Liver (tissue), 9 donors: Measurements from ENCODE around the gene LPCAT1. TPM values are rescaled to one million over a fixed set of nuclear protein-coding genes. Genes with fewer than 3 reads are reported as not detected.

Source experiments
- DNase-seq: peaks from one replicate; pipeline ENCODE4 v3.0.0-alpha.2; 2017; ENCODE audit warnings: low spot score
- H3K27ac ChIP-seq, 2 donors: one replicate each; pipeline ENCODE4 v1.7.0; 2013; ENCODE audit warnings: inconsistent platforms in 2 of 2, low read length in 2 of 2, control low read depth in 1 of 2, low read depth in 1 of 2, mild to moderate bottlenecking in 1 of 2
- H3K27me3 ChIP-seq, 4 donors: one replicate each; pipeline versions ENCODE4 v1.6.1 to v1.7.0; 2013; ENCODE audit warnings: low read length in 3 of 4, inconsistent platforms in 1 of 4, mild to moderate bottlenecking in 1 of 4, moderate library complexity in 1 of 4; ENCODE audit not compliant: control insufficient read depth in 4 of 4, insufficient read depth in 4 of 4
- H3K36me3 ChIP-seq, 4 donors: one replicate each; pipeline versions ENCODE4 v1.6.1 to v1.7.0; 2013; ENCODE audit warnings: low read length in 3 of 4, mild to moderate bottlenecking in 3 of 4, low read depth in 1 of 4, moderate library complexity in 1 of 4; ENCODE audit not compliant: control insufficient read depth in 4 of 4, insufficient read depth in 3 of 4
- H3K4me1 ChIP-seq, 4 donors: one replicate each; pipeline versions ENCODE4 v1.6.1 to v1.7.0; 2013; ENCODE audit warnings: low read length in 3 of 4, mild to moderate bottlenecking in 3 of 4, moderate library complexity in 1 of 4; ENCODE audit not compliant: control insufficient read depth in 4 of 4, insufficient read depth in 4 of 4
- H3K4me3 ChIP-seq, 3 donors: one replicate each; pipeline versions ENCODE4 v1.6.1 to v1.7.0; 2013; ENCODE audit warnings: low read length in 3 of 3, control low read depth in 1 of 3, low read depth in 1 of 3, mild to moderate bottlenecking in 1 of 3
- H3K9ac ChIP-seq, 2 donors: one replicate each; pipeline ENCODE4 v1.7.0; 2013; ENCODE audit warnings: low read length in 2 of 2, mild to moderate bottlenecking in 2 of 2, moderate library complexity in 2 of 2, control low read depth in 1 of 2, low read depth in 1 of 2
- H3K9me3 ChIP-seq, 4 donors: one replicate each; pipeline versions ENCODE4 v1.6.1 to v1.7.0; 2013; ENCODE audit warnings: low read length in 3 of 4; ENCODE audit not compliant: control insufficient read depth in 4 of 4
- EGR1 ChIP-seq, 2 donors: IDR thresholded peaks; 2 replicates each; pipeline ENCODE4 v1.6.1; 2016 to 2018; ENCODE audit warnings: antibody characterized with exemption in 2 of 2, low read depth in 2 of 2
- FOXA1 ChIP-seq: IDR thresholded peaks from 2 replicates; pipeline ENCODE4 v1.6.1; 2016; ENCODE audit warnings: antibody characterized with exemption
- GABPA ChIP-seq, 2 donors: IDR thresholded peaks in 1 of 2; conservative IDR thresholded peaks in 1 of 2; 2 replicates each; pipeline ENCODE4 v1.6.1; 2016; ENCODE audit warnings: antibody characterized with exemption in 2 of 2, mild to moderate bottlenecking in 1 of 2, moderate library complexity in 1 of 2
- HNF4A ChIP-seq, 2 donors: conservative IDR thresholded peaks; 2 replicates each; pipeline ENCODE4 v1.6.1; 2016; ENCODE audit warnings: antibody characterized with exemption in 2 of 2, mild to moderate bottlenecking in 2 of 2
- JUND ChIP-seq, 2 donors: IDR thresholded peaks; 2 replicates each; pipeline ENCODE4 v1.6.1; 2016; ENCODE audit warnings: antibody characterized with exemption in 2 of 2
- NR2F2 ChIP-seq: IDR thresholded peaks from 2 replicates; pipeline ENCODE4 v1.6.1; 2016; ENCODE audit warnings: antibody characterized with exemption
- RAD21 ChIP-seq, 2 donors: IDR thresholded peaks; 2 replicates each; pipeline ENCODE4 v1.6.1; 2016; ENCODE audit warnings: antibody characterized with exemption in 2 of 2, mild to moderate bottlenecking in 2 of 2
- RXRA ChIP-seq, 2 donors: IDR thresholded peaks; 2 replicates each; pipeline ENCODE4 v1.6.1; 2017 to 2018; ENCODE audit warnings: antibody characterized with exemption in 2 of 2, mild to moderate bottlenecking in 1 of 2
- SP1 ChIP-seq: IDR thresholded peaks from 2 replicates; pipeline ENCODE4 v1.6.1; 2018; ENCODE audit warnings: antibody characterized with exemption, mild to moderate bottlenecking
- WGBS: extraction: QIAGEN DNeasy Blood & Tissue Kit; methylation state at CpG from one replicate; pipeline ENCODE4 v1.1.7; 2013; 5-methylcytosine and 5-hydroxymethylcytosine counted together
- polyA plus RNA-seq, 2 donors: library from polyadenylated mRNA; stranded (reverse) in 1 of 2; unstranded in 1 of 2; fragments of 200-250 nt in 1 of 2; fragments of >200 nt in 1 of 2; fragmentation: Nextera tagmentation in 1 of 2; extraction: Ambion mirVana in 1 of 2; gene quantifications; one replicate each; pipeline versions ENCODE4 v1.2.1 to v1.2.3, GENCODE V29; 2013 to 2015
- total RNA-seq, 2 donors: library from RNA; depleted of rRNA; stranded (reverse); fragments of >200 nt; gene quantifications; one replicate each; pipeline ENCODE4 v1.2.3, GENCODE V29; 2014
- TF ChIP-seq, protein P1 (sequence below): fragments of 150-350 bp; IDR thresholded peaks from 2 replicates; pipeline ENCODE4 v1.5.1; 2017; ENCODE audit warnings: improper control_type of control experiment, low read depth, low read length; ENCODE audit not compliant: missing input control
- TF ChIP-seq, protein P2 (sequence below): IDR thresholded peaks from 2 replicates; pipeline ENCODE4 v1.6.1; 2016; ENCODE audit warnings: antibody characterized with exemption, mild to moderate bottlenecking
- TF ChIP-seq, protein P3 (sequence below): IDR thresholded peaks from 2 replicates; pipeline ENCODE4 v1.6.1; 2016; ENCODE audit warnings: antibody characterized with exemption
- TF ChIP-seq, protein P4 (sequence below): IDR thresholded peaks from 2 replicates; pipeline ENCODE4 v1.6.1; 2016; ENCODE audit warnings: antibody characterized with exemption
- TF ChIP-seq, protein P5 (sequence below): IDR thresholded peaks from 2 replicates; pipeline ENCODE4 v1.6.1; 2016; ENCODE audit warnings: antibody characterized with exemption
- donor health status: healthy.
- donor health status: healthy.
- donor health status: healthy.
- donor health status: healthy.
- donor health status: healthy.

Gene LPCAT1
- total and polyA plus RNA-seq, 4 donors = 1.5 to 12.8 (median 9.9) TPM

DNA sequence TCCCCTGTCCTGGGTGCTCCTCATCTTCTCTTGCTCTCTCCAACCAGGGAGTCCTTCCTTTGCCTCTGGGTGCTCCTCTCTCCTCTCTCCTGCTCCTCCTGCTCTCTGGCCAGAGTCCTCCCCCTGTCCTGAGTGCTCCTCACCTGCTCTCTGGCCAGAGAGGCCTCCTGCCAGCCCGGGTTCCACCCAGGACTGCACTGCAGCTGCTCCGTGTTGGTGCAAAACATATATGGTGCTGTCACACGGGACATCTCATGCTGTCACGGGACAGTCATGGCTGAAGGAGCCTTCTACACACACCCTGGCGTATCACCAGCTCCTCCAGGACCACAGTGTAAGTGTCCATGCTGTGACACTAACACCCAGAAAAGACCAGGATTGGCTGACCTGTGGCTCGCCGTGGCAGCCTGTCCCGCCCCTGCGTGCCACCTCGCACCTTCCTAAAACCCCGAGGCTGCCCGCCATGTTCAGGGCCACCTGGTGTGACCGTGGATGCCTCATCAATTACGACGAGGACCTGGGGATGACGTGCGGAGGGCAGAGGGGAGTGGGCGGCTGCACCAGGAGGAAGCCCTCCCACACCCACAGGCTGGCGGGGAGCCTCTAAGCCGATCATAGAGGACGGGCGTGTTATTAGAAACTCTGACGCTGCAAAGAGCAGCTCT, 50.7 kb downstream of the LPCAT1 start:
- WGBS = 95% methylated on average over 23 of the region's 23 CpGs

More for the DNA sequence above, 50.7 kb downstream of the LPCAT1 start:
- no peak for DNase-seq
- H3K4me1 ChIP-seq = peaks cover 3 to 15% (median 5%) of the 10 kb centered on the region in 4 donors
- H3K4me3 ChIP-seq = no peak overlapping the region
- H3K9ac ChIP-seq = no peak overlapping the region
- H3K27ac ChIP-seq = no peak overlapping the region
- H3K36me3 ChIP-seq = peaks cover 0 to 5% (median 0%) of the 10 kb centered on the region in 4 donors
- TF ChIP-seq RXRA (IDR thresholded peaks at IDR 0.05) = no peak
- TF ChIP-seq, protein P1, sequence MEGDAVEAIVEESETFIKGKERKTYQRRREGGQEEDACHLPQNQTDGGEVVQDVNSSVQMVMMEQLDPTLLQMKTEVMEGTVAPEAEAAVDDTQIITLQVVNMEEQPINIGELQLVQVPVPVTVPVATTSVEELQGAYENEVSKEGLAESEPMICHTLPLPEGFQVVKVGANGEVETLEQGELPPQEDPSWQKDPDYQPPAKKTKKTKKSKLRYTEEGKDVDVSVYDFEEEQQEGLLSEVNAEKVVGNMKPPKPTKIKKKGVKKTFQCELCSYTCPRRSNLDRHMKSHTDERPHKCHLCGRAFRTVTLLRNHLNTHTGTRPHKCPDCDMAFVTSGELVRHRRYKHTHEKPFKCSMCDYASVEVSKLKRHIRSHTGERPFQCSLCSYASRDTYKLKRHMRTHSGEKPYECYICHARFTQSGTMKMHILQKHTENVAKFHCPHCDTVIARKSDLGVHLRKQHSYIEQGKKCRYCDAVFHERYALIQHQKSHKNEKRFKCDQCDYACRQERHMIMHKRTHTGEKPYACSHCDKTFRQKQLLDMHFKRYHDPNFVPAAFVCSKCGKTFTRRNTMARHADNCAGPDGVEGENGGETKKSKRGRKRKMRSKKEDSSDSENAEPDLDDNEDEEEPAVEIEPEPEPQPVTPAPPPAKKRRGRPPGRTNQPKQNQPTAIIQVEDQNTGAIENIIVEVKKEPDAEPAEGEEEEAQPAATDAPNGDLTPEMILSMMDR = no peak
- no peak for TF ChIP-seq RAD21 (IDR thresholded peaks at IDR 0.05)
- TF ChIP-seq, protein P2, sequence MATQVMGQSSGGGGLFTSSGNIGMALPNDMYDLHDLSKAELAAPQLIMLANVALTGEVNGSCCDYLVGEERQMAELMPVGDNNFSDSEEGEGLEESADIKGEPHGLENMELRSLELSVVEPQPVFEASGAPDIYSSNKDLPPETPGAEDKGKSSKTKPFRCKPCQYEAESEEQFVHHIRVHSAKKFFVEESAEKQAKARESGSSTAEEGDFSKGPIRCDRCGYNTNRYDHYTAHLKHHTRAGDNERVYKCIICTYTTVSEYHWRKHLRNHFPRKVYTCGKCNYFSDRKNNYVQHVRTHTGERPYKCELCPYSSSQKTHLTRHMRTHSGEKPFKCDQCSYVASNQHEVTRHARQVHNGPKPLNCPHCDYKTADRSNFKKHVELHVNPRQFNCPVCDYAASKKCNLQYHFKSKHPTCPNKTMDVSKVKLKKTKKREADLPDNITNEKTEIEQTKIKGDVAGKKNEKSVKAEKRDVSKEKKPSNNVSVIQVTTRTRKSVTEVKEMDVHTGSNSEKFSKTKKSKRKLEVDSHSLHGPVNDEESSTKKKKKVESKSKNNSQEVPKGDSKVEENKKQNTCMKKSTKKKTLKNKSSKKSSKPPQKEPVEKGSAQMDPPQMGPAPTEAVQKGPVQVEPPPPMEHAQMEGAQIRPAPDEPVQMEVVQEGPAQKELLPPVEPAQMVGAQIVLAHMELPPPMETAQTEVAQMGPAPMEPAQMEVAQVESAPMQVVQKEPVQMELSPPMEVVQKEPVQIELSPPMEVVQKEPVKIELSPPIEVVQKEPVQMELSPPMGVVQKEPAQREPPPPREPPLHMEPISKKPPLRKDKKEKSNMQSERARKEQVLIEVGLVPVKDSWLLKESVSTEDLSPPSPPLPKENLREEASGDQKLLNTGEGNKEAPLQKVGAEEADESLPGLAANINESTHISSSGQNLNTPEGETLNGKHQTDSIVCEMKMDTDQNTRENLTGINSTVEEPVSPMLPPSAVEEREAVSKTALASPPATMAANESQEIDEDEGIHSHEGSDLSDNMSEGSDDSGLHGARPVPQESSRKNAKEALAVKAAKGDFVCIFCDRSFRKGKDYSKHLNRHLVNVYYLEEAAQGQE = no peak
- TF ChIP-seq, protein P3, sequence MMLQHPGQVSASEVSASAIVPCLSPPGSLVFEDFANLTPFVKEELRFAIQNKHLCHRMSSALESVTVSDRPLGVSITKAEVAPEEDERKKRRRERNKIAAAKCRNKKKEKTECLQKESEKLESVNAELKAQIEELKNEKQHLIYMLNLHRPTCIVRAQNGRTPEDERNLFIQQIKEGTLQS = no peak
- TF ChIP-seq, protein P4, sequence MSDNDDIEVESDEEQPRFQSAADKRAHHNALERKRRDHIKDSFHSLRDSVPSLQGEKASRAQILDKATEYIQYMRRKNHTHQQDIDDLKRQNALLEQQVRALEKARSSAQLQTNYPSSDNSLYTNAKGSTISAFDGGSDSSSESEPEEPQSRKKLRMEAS = no peak
- TF ChIP-seq FOXA1 = no peak
- TF ChIP-seq JUND (IDR thresholded peaks at IDR 0.05) = no peak
- TF ChIP-seq SP1 = no peak
- TF ChIP-seq GABPA (IDR thresholded peaks at IDR 0.05 in 1 of 2, conservative IDR thresholded peaks at IDR 0.05 in 1 of 2) = no peak
- no peak for TF ChIP-seq HNF4A (conservative IDR thresholded peaks at IDR 0.05)
- TF ChIP-seq, protein P5, sequence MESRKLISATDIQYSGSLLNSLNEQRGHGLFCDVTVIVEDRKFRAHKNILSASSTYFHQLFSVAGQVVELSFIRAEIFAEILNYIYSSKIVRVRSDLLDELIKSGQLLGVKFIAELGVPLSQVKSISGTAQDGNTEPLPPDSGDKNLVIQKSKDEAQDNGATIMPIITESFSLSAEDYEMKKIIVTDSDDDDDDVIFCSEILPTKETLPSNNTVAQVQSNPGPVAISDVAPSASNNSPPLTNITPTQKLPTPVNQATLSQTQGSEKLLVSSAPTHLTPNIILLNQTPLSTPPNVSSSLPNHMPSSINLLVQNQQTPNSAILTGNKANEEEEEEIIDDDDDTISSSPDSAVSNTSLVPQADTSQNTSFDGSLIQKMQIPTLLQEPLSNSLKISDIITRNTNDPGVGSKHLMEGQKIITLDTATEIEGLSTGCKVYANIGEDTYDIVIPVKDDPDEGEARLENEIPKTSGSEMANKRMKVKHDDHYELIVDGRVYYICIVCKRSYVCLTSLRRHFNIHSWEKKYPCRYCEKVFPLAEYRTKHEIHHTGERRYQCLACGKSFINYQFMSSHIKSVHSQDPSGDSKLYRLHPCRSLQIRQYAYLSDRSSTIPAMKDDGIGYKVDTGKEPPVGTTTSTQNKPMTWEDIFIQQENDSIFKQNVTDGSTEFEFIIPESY = no peak
- no peak for TF ChIP-seq EGR1 (IDR thresholded peaks at IDR 0.05; ENCODE audit: low read depth in 2 of 2)
- TF ChIP-seq NR2F2 = no peak
- no peaks in the 10 kb centered on the region for H3K9me3 ChIP-seq
- no peaks in the 10 kb centered on the region for H3K27me3 ChIP-seq
